Neutrophil (primary cell): ENCODE data around the gene COX6B1.

Experiments used
- H3K27ac ChIP-seq: fragments of 200-600 bp; sonication (generic); 2 replicates; pipeline ENCODE4 v1.5.1; 2016; ENCODE audit warnings: mild to moderate bottlenecking, moderate library complexity
- H3K27me3 ChIP-seq: fragments of 200-600 bp; sonication (generic); 2 replicates; pipeline ENCODE4 v1.6.0; 2016; ENCODE audit warnings: mild to moderate bottlenecking
- H3K36me3 ChIP-seq: fragments of 200-600 bp; sonication (generic); 2 replicates; pipeline ENCODE4 v1.5.1; 2017
- H3K4me1 ChIP-seq, 2 experiments: fragments of 200-600 bp in 1 of 2; sonication (generic) in 1 of 2; 1 replicate in 1 of 2; 2 replicates in 1 of 2; pipeline versions ENCODE4 v1.5.1 to v1.6.1; 2013 to 2016; ENCODE audit warnings: low read depth in 1 of 2, low read length in 1 of 2, mild to moderate bottlenecking in 1 of 2, moderate library complexity in 1 of 2; ENCODE audit not compliant: control insufficient read depth in 1 of 2, insufficient read depth in 1 of 2
- H3K4me3 ChIP-seq, 2 experiments: fragments of 200-600 bp in 1 of 2; sonication (generic) in 1 of 2; 1 replicate in 1 of 2; 2 replicates in 1 of 2; pipeline ENCODE4 v1.5.1; 2013 to 2016; ENCODE audit warnings: low read depth in 1 of 2, low read length in 1 of 2, mild to moderate bottlenecking in 1 of 2, moderate library complexity in 1 of 2
- H3K9me3 ChIP-seq: fragments of 200-600 bp; sonication (generic); 2 replicates; pipeline ENCODE4 v1.5.1; 2016
- CTCF ChIP-seq: fragments of 200-600 bp; sonication (generic); IDR thresholded peaks from 2 replicates; pipeline ENCODE4 v1.5.1; 2016; ENCODE audit warnings: antibody characterized with exemption

The COX6B1 gene

GRCh38 chr19:35623327-35624010 is 24.7 kb upstream of the COX6B1 start:
- Histone ChIP-seq H3K27ac (no peak overlapping the region), H3K4me3 (no peak overlapping the region), H3K4me1 (peaks cover 5 to 6% of the 10 kb centered on the region in 2 experiments), H3K9me3 (no peaks in the 10 kb centered on the region), H3K27me3 (no peaks in the 10 kb centered on the region), H3K36me3 (peaks cover 11% of the 10 kb centered on the region)
- TF ChIP-seq CTCF, result no peak

- Histone ChIP-seq H3K27me3 (no peaks in the 10 kb centered on the region), H3K27ac (peak overlapping the region; percentile 84)
These were observed 19.9 kb upstream of the COX6B1 start for GRCh38 chr19:35628264-35628564.

GRCh38 chr19:35628565-35629331 is 19.4 kb upstream of the COX6B1 start, which contains the start of gene RBM42:
Gene RBM42, plus strand, starts transcription at chr19:35629036. Its CDS starts 118 bp downstream, at chr19:35629154.
- Histone ChIP-seq H3K9me3 (no peaks in the 10 kb centered on the region), H3K27me3 (no peaks in the 10 kb centered on the region), H3K36me3 (peaks cover 35% of the 10 kb centered on the region), H3K27ac (peak within 1 kb of the TSS; percentile 84), H3K4me3 (peak within 1 kb of the TSS; percentile 79 to 97), H3K4me1 (peaks cover 13 to 16% of the 10 kb centered on the region in 2 experiments)
- TF ChIP-seq CTCF, result no peak

More at GRCh38 chr19:35628264-35628564, 19.9 kb upstream of the COX6B1 start:
- TF ChIP-seq CTCF, result no peak
- Histone ChIP-seq H3K4me3 (peak overlapping the region; percentile 79 to 97), H3K36me3 (peaks cover 30% of the 10 kb centered on the region), H3K4me1 (peaks cover 13 to 16% of the 10 kb centered on the region in 2 experiments), H3K9me3 (no peaks in the 10 kb centered on the region)

GRCh38 chr19:35629332-35629633 is 18.8 kb upstream of the COX6B1 start:
- peak overlapping the region; percentile 79 to 97 for H3K4me3 ChIP-seq
- H3K36me3 ChIP-seq, result peaks cover 40% of the 10 kb centered on the region
- no peaks in the 10 kb centered on the region for H3K9me3 ChIP-seq
- no peaks in the 10 kb centered on the region for H3K27me3 ChIP-seq
- peaks cover 13 to 16% of the 10 kb centered on the region in 2 experiments for H3K4me1 ChIP-seq
- TF ChIP-seq CTCF, result no peak
- peak overlapping the region; percentile 84 for H3K27ac ChIP-seq

GRCh38 chr19:35633727-35634440 is 14.2 kb upstream of the COX6B1 start:
- Histone ChIP-seq H3K4me1 (peaks cover 8 to 10% of the 10 kb centered on the region in 2 experiments), H3K36me3 (peaks cover 80% of the 10 kb centered on the region)

More at GRCh38 chr19:35633727-35634440, 14.2 kb upstream of the COX6B1 start:
- no peaks in the 10 kb centered on the region for H3K27me3 ChIP-seq
- H3K4me3 ChIP-seq, result no peak overlapping the region
- no peak overlapping the region for H3K27ac ChIP-seq
- H3K9me3 ChIP-seq, result no peaks in the 10 kb centered on the region
- no peak for TF ChIP-seq CTCF
